GM12878 (cell line): ENCODE data around the gene LGALS3. TPM values are rescaled to one million over a fixed set of nuclear protein-coding genes. Genes with fewer than 3 reads are reported as not detected.

Source experiments
- ATAC-seq: fragments of 200-7000 bp; cut with Tn5 transposase; 3 replicates; pipeline ENCODE4 v1.9.1; 2020; ENCODE audit warnings: mild to moderate bottlenecking, moderate library complexity
- BruUV-seq: library from RNA; stranded (reverse); fragments of 400-500 nt; replicated peaks from 2 replicates; lab custom pipeline; 2021; lab: Mats Ljungman, UMichigan
- CTCF ChIA-PET: fragments of 300-600 bp; sonication (Branson Sonifier 250); formaldehyde crosslinking; extraction: SDS; loops from one replicate; lab custom pipeline; 2021; ENCODE audit warnings: inconsistent platforms; lab: Yijun Ruan, JAX
- POLR2A ChIA-PET: fragments of 350-600 bp; formaldehyde crosslinking; extraction: SDS; loops from one replicate; lab custom pipeline; 2021; ENCODE audit warnings: inconsistent platforms; lab: Charles Lee
- RAD21 ChIA-PET: fragments of 300-600 bp; sonication (Branson Sonifier 250); formaldehyde crosslinking; loops from one replicate; lab custom pipeline; 2023; ENCODE audit warnings: antibody characterized with exemption; ENCODE audit not compliant: unreplicated experiment; lab: Charles Lee
- SMC1A ChIA-PET: fragments of 300-600 bp; sonication (Branson Sonifier 250); formaldehyde crosslinking; loops from one replicate; lab custom pipeline; 2023; ENCODE audit not compliant: unreplicated experiment, uncharacterized antibody; lab: Charles Lee
- DNase-seq: peaks from one replicate; pipeline ENCODE4 v3.0.0-alpha.2; 2011; ENCODE audit warnings: low read depth, low spot score
- FAIRE-seq: peaks from 3 replicates; lab custom pipeline; 2011; peaks lifted over from hg19 to GRCh38; lab: Jason Lieb, UNC
- H2AFZ ChIP-seq: 2 replicates; pipeline ENCODE4 v1.6.0; 2011; ENCODE audit warnings: low read depth, low read length, control low read depth; ENCODE audit not compliant: control insufficient read depth
- H3K27ac ChIP-seq: 2 replicates; pipeline ENCODE4 v1.5.1; 2011; ENCODE audit warnings: control low read depth; ENCODE audit not compliant: control insufficient read depth, insufficient read depth
- H3K27me3 ChIP-seq, 2 experiments: replicated peaks in 1 of 2; 2 replicates each; pipeline versions ENCODE4 v1.6.0 to v1.6.1; 2011; ENCODE audit warnings: low read length in 1 of 2; ENCODE audit not compliant: control insufficient read depth in 2 of 2, insufficient read depth in 2 of 2
- H3K36me3 ChIP-seq, 2 experiments: 2 replicates each; pipeline ENCODE4 v1.5.1; 2011; ENCODE audit warnings: low read length in 1 of 2; ENCODE audit not compliant: control insufficient read depth in 2 of 2, insufficient read depth in 2 of 2
- H3K4me1 ChIP-seq: 2 replicates; pipeline ENCODE4 v1.6.1; 2011; ENCODE audit warnings: mild to moderate bottlenecking, low read length, moderate library complexity, mixed read lengths; ENCODE audit not compliant: control insufficient read depth, insufficient read depth
- H3K4me2 ChIP-seq: 2 replicates; pipeline ENCODE4 v1.6.0; 2011; ENCODE audit warnings: control low read depth; ENCODE audit not compliant: control insufficient read depth, insufficient read depth
- H3K4me3 ChIP-seq: fragments of 200-600 bp; sonication (generic); 2 replicates; pipeline ENCODE4 v1.5.1; 2016
- H3K79me2 ChIP-seq: 2 replicates; pipeline ENCODE4 v1.6.0; 2011; ENCODE audit warnings: low read length; ENCODE audit not compliant: control insufficient read depth, insufficient read depth
- H3K9ac ChIP-seq: 2 replicates; pipeline ENCODE4 v1.8.0; 2011; ENCODE audit warnings: low read length, control low read depth, mixed read lengths; ENCODE audit not compliant: control insufficient read depth, insufficient read depth
- H3K9me3 ChIP-seq: replicated peaks from 3 replicates; pipeline ENCODE4 v1.5.1; 2011; ENCODE audit warnings: mild to moderate bottlenecking, low read length; ENCODE audit not compliant: control insufficient read depth, insufficient read depth
- H4K20me1 ChIP-seq: 2 replicates; pipeline ENCODE4 v1.6.0; 2011; ENCODE audit not compliant: control insufficient read depth, insufficient read depth
- BCL11A ChIP-seq: IDR thresholded peaks from 2 replicates; pipeline ENCODE4 v1.6.1; 2011; ENCODE audit warnings: low read depth, low read length
- CEBPB ChIP-seq, 2 experiments: fragments of 150-350 bp in 1 of 2; IDR thresholded peaks; 2 replicates each; pipeline ENCODE4 v1.6.1; 2012 to 2014; ENCODE audit warnings: low read depth in 2 of 2, low read length in 2 of 2, borderline replicate concordance in 1 of 2, inconsistent platforms in 1 of 2
- KAT2A ChIP-seq: conservative IDR thresholded peaks from 2 replicates; pipeline ENCODE4 v1.6.1; 2011; ENCODE audit warnings: low read depth, low read length; ENCODE audit not compliant: control insufficient read depth
- MYC ChIP-seq: IDR thresholded peaks from 2 replicates; pipeline ENCODE4 v1.6.1; 2011; ENCODE audit warnings: mild to moderate bottlenecking, low read length, moderate library complexity, inconsistent platforms; ENCODE audit not compliant: insufficient read depth, insufficient replicate concordance, insufficient read length, severe bottlenecking
- NFIC ChIP-seq: IDR thresholded peaks from 2 replicates; pipeline ENCODE4 v1.6.1; 2012; ENCODE audit warnings: low read depth, mild to moderate bottlenecking, inconsistent platforms, low read length, moderate library complexity
- NFYA ChIP-seq: IDR thresholded peaks from 2 replicates; pipeline ENCODE4 v1.6.1; 2011; ENCODE audit warnings: low read depth, mild to moderate bottlenecking, low read length, improper control_type of control experiment, borderline replicate concordance
- STAT3 ChIP-seq: IDR thresholded peaks from 2 replicates; pipeline ENCODE4 v1.6.1; 2011; ENCODE audit warnings: low read depth, low read length, improper control_type of control experiment
- WGBS: methylation state at CpG from one replicate; pipeline ENCODE4 v1.1.6; 2016; ENCODE audit warnings: low lambda C conversion rate; ENCODE audit not compliant: insufficient replicate concordance, insufficient coverage; ENCODE audit errors: missing lambda C conversion rate; 5-methylcytosine and 5-hydroxymethylcytosine counted together
- in situ Hi-C: fragments of 300-500 bp; cut with MboI; formaldehyde crosslinking; loops from 9 replicates; pipeline ENCODE4 v1.14.3; 2018; ENCODE audit warnings: mixed read lengths
- intact Hi-C: fragments of 100-400 bp; cut with micrococcal nuclease; formaldehyde crosslinking; loops from one replicate; pipeline ENCODE4 v1.14.2; 2022; ENCODE audit not compliant: unreplicated experiment
- polyA plus RNA-seq, 11 experiments: library from polyadenylated mRNA; depleted of rRNA in 4 of 11; unstranded in 6 of 11; stranded (reverse) in 5 of 11; fragments of >200 nt; fragmentation: Nextera tagmentation in 4 of 11; fragmentation: Illumina TruSeq in 1 of 11; extraction: Ambion mirVana in 4 of 11; extraction: Trizol in 1 of 11; gene quantifications; 1 replicate in 1 of 11; 2 replicates in 10 of 11; pipeline versions ENCODE4 v1.2.1 to v1.2.3, GENCODE V29; 2011 to 2016; ENCODE audit warnings: inconsistent platforms in 2 of 11, missing spikeins in 2 of 11, low read depth in 1 of 11
- total RNA-seq, 4 experiments: library from RNA; depleted of rRNA in 3 of 4; stranded (reverse); fragments of >200 nt in 3 of 4; fragmentation: Illumina TruSeq in 1 of 4; extraction: Trizol in 1 of 4; gene quantifications; 2 replicates each; pipeline versions ENCODE4 v1.2.1 to v1.2.3, GENCODE V29; 2013 to 2021
- TF ChIP-seq, protein P1 (sequence below): IDR thresholded peaks from 2 replicates; pipeline ENCODE4 v1.6.1; 2012; ENCODE audit warnings: mild to moderate bottlenecking, low read depth, low read length
- TF ChIP-seq, protein P2 (sequence below): fragments of 450-650 bp; IDR thresholded peaks from 2 replicates; pipeline ENCODE4 v1.6.1; 2018; ENCODE audit warnings: mild to moderate bottlenecking, low read depth, moderate library complexity; ENCODE audit not compliant: partially characterized antibody
- TF ChIP-seq, protein P3 (sequence below): IDR thresholded peaks from 2 replicates; pipeline ENCODE4 v1.6.1; 2011; ENCODE audit warnings: borderline replicate concordance, low read depth, mild to moderate bottlenecking, moderate library complexity, low read length; ENCODE audit not compliant: insufficient read depth, poor library complexity, severe bottlenecking

Gene LGALS3
- total and polyA plus RNA-seq, 10 of the 15 experiments (the other 5 are each of a cell fraction or from before 2014, with no cell fraction given): 1.5 to 34.2 (median 18.4) TPM

DNA sequence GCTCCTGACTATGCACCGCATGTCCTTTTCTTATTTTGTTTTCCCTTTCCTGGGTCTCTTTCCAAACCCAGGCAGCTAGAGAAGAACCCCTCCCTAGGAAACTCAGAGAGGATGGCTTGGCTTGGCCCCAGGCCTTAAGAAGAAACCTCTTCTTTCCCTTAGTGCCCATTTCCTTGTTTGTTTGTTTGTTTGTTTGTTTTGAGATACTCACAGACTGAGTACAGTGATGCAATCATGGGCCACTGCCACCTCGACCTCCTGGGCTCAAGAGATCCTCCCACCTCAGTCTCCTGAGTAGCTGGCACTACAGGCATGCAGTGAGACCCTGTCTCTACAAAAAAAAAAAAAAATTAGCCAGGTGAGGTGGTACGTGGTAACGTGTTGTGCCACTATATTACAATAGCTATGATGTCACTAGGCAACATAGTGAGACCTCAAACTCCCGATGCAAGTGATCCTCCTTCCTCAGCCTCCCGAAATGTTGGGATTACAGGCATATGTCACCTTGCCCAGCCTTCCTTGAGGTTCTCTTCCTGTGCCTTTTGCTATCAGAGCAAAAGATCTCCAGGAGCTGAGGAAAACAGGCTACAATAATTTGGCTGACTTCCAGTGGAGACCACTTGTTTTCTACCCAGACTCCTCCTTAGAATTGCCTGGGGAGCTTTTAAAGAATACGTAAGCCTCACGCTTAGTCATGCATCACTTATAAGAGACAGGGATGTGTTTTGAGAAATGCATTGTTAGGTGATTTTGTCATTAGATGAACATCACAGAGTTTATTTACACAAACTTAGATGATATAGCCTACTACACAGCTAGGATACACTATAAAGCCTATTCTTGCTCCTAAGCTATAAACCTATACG is 34.5 kb upstream of the LGALS3 start:
- no peaks in the 10 kb centered on the region for H3K9me3 ChIP-seq
- no peak overlapping the region for H2AFZ ChIP-seq
- WGBS: 66% methylated on average over 9 of the region's 9 CpGs
- H3K9ac ChIP-seq: no peak overlapping the region
- no peaks in the 10 kb centered on the region for H3K27me3 ChIP-seq
- ChIA-PET POLR2A (interaction anchor here (0.9 to 1.3 kb wide), 3 partner anchors 18 to 96 kb away, joined by 3 to 4 read pairs (median 3); no protein-coding TSS in a partner anchor), RAD21 (interaction anchor here (1.2 to 6.4 kb wide), 7 partner anchors 20 to 95 kb away, joined by 3 to 95 read pairs (median 5); partner anchors contain the start of gene MAPK1IP1L), SMC1A (interaction anchor here (0.8 to 9.4 kb wide), 12 partner anchors 9 to 64 kb away, joined by 3 to 93 read pairs (median 3); no protein-coding TSS in a partner anchor), CTCF (interaction anchor here (0.5 to 6.8 kb wide), 7 partner anchors 17 to 521 kb away, joined by 3 to 49 read pairs (median 6); partner anchors contain the start of gene MAPK1IP1L)
- no peaks in the 10 kb centered on the region for H3K36me3 ChIP-seq
- FAIRE-seq: no peak
- H3K27ac ChIP-seq: no peak overlapping the region
- no TSS peak for BruUV-seq
- intact Hi-C loops: no loop called here
- no peak overlapping the region for H3K4me2 ChIP-seq
- peaks cover 25% of the 10 kb centered on the region for H3K4me1 ChIP-seq
- H4K20me1 ChIP-seq: no peaks in the 10 kb centered on the region
- no peaks in the 10 kb centered on the region for H3K79me2 ChIP-seq
- ATAC-seq: no peak
- in situ Hi-C loops: loop anchor here (5.0 kb wide), 1 partner anchor 63 kb away; no protein-coding TSS in a partner anchor
- no peak for DNase-seq
- no peak overlapping the region for H3K4me3 ChIP-seq
- no peak for TF ChIP-seq NFIC
- no peak for TF ChIP-seq NFYA
- no peak for TF ChIP-seq BCL11A
- TF ChIP-seq, protein P1, sequence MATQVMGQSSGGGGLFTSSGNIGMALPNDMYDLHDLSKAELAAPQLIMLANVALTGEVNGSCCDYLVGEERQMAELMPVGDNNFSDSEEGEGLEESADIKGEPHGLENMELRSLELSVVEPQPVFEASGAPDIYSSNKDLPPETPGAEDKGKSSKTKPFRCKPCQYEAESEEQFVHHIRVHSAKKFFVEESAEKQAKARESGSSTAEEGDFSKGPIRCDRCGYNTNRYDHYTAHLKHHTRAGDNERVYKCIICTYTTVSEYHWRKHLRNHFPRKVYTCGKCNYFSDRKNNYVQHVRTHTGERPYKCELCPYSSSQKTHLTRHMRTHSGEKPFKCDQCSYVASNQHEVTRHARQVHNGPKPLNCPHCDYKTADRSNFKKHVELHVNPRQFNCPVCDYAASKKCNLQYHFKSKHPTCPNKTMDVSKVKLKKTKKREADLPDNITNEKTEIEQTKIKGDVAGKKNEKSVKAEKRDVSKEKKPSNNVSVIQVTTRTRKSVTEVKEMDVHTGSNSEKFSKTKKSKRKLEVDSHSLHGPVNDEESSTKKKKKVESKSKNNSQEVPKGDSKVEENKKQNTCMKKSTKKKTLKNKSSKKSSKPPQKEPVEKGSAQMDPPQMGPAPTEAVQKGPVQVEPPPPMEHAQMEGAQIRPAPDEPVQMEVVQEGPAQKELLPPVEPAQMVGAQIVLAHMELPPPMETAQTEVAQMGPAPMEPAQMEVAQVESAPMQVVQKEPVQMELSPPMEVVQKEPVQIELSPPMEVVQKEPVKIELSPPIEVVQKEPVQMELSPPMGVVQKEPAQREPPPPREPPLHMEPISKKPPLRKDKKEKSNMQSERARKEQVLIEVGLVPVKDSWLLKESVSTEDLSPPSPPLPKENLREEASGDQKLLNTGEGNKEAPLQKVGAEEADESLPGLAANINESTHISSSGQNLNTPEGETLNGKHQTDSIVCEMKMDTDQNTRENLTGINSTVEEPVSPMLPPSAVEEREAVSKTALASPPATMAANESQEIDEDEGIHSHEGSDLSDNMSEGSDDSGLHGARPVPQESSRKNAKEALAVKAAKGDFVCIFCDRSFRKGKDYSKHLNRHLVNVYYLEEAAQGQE: no peak
- TF ChIP-seq MYC: no peak
- TF ChIP-seq, protein P2, sequence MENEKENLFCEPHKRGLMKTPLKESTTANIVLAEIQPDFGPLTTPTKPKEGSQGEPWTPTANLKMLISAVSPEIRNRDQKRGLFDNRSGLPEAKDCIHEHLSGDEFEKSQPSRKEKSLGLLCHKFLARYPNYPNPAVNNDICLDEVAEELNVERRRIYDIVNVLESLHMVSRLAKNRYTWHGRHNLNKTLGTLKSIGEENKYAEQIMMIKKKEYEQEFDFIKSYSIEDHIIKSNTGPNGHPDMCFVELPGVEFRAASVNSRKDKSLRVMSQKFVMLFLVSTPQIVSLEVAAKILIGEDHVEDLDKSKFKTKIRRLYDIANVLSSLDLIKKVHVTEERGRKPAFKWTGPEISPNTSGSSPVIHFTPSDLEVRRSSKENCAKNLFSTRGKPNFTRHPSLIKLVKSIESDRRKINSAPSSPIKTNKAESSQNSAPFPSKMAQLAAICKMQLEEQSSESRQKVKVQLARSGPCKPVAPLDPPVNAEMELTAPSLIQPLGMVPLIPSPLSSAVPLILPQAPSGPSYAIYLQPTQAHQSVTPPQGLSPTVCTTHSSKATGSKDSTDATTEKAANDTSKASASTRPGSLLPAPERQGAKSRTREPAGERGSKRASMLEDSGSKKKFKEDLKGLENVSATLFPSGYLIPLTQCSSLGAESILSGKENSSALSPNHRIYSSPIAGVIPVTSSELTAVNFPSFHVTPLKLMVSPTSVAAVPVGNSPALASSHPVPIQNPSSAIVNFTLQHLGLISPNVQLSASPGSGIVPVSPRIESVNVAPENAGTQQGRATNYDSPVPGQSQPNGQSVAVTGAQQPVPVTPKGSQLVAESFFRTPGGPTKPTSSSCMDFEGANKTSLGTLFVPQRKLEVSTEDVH: no peak
- TF ChIP-seq, protein P3, sequence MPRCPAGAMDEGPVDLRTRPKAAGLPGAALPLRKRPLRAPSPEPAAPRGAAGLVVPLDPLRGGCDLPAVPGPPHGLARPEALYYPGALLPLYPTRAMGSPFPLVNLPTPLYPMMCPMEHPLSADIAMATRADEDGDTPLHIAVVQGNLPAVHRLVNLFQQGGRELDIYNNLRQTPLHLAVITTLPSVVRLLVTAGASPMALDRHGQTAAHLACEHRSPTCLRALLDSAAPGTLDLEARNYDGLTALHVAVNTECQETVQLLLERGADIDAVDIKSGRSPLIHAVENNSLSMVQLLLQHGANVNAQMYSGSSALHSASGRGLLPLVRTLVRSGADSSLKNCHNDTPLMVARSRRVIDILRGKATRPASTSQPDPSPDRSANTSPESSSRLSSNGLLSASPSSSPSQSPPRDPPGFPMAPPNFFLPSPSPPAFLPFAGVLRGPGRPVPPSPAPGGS: no peak
- no peak for TF ChIP-seq STAT3
- no peak for TF ChIP-seq CEBPB (IDR thresholded peaks at IDR 0.05; ENCODE audit: borderline replicate concordance in 1 of 2, low read depth in 2 of 2, low read length in 2 of 2)
- no peak for TF ChIP-seq KAT2A
